NB4 (cell line): ENCODE measurements around the gene GARIN1A.

Experiments
- MYC ChIP-seq: IDR thresholded peaks from 2 replicates; pipeline ENCODE4 v1.6.1; 2011; ENCODE audit warnings: low read depth, low read length
- POLR2A ChIP-seq: IDR thresholded peaks from 2 replicates; pipeline ENCODE4 v1.6.1; 2011; ENCODE audit warnings: mild to moderate bottlenecking; ENCODE audit not compliant: insufficient read length; ENCODE audit errors: extremely low read depth
- TF ChIP-seq, protein P1 (sequence below): IDR thresholded peaks from one replicate; pipeline ENCODE4 v1.5.1; 2012; ENCODE audit warnings: low read depth, low read length

DNA sequence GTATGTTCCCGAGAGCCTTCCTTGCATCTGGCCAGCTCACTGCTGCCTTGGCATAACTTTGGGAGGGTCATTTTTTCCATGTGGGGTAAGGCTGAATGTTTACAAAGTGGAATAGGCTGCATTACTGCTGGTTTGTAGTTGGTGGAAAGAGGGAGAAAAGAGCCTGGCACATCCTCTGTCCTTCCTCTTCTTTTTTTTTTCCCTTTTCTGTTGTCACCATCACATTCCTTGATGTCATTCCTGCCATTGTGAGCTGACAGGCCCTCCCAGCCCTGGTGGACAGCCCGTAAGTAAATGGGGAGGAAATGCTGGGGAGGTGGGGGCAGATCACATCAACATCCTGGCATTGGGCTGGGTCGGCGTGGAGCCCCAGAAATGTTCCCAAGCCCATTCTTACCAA is at the start of gene GARIN1A:
- TF ChIP-seq, protein P1, sequence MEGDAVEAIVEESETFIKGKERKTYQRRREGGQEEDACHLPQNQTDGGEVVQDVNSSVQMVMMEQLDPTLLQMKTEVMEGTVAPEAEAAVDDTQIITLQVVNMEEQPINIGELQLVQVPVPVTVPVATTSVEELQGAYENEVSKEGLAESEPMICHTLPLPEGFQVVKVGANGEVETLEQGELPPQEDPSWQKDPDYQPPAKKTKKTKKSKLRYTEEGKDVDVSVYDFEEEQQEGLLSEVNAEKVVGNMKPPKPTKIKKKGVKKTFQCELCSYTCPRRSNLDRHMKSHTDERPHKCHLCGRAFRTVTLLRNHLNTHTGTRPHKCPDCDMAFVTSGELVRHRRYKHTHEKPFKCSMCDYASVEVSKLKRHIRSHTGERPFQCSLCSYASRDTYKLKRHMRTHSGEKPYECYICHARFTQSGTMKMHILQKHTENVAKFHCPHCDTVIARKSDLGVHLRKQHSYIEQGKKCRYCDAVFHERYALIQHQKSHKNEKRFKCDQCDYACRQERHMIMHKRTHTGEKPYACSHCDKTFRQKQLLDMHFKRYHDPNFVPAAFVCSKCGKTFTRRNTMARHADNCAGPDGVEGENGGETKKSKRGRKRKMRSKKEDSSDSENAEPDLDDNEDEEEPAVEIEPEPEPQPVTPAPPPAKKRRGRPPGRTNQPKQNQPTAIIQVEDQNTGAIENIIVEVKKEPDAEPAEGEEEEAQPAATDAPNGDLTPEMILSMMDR, result no peak
- TF ChIP-seq MYC (no peak), POLR2A (no peak)
